ENCODE results near the gene IL20RB.

- TF ChIP-seq SPI1 (IDR thresholded peaks at IDR 0.05; ENCODE audit: low read depth, low read length) (no peak), TAF1 (IDR thresholded peaks at IDR 0.05; ENCODE audit: low read depth, low read length) (no peak)
Observed at GRCh38 chr3:137046747-137047146, 89.0 kb downstream of the IL20RB start.

Data from GM12891 (cell line).